Ovary (tissue), 9 donors: ENCODE results near the gene GPC6. TPM values are rescaled to one million over a fixed set of nuclear protein-coding genes. Genes with fewer than 3 reads are reported as not detected.

ENCODE experiments used
- DNase-seq, 5 donors: peaks; one replicate each; pipeline ENCODE4 v3.0.0-alpha.2; 2019 to 2020
- H3K27ac ChIP-seq, 2 donors: fragments of 200-600 bp; one replicate each; pipeline versions ENCODE4 v1.5.1 to v1.8.0; 2019 to 2022
- H3K27me3 ChIP-seq: fragments of 200-600 bp; one replicate; pipeline ENCODE4 v1.8.0; 2022
- H3K36me3 ChIP-seq: fragments of 200-600 bp; sonication (generic); one replicate; pipeline ENCODE4 v1.5.1; 2019
- H3K4me1 ChIP-seq: one replicate; pipeline ENCODE4 v1.8.1; 2013; ENCODE audit warnings: mild to moderate bottlenecking, moderate library complexity; ENCODE audit not compliant: insufficient read depth
- H3K4me3 ChIP-seq: fragments of 200-600 bp; sonication (generic); one replicate; pipeline ENCODE4 v1.5.1; 2017
- H3K9me3 ChIP-seq, 2 donors: fragments of 200-600 bp in 1 of 2; sonication (generic) in 1 of 2; one replicate each; pipeline versions ENCODE4 v1.5.1 to v1.8.1; 2013 to 2019; ENCODE audit warnings: mild to moderate bottlenecking in 1 of 2, moderate library complexity in 1 of 2
- EP300 ChIP-seq: sonication (generic); formaldehyde crosslinking; IDR thresholded peaks from one replicate; pipeline ENCODE4 v1.6.1; 2017; ENCODE audit warnings: antibody characterized with exemption
- POLR2A ChIP-seq: fragments of 450-650 bp; IDR thresholded peaks from one replicate; pipeline ENCODE4 v1.6.1; 2017; ENCODE audit warnings: antibody characterized with exemption, mild to moderate bottlenecking, moderate library complexity
- WGBS, 3 donors: extraction: QIAGEN DNeasy Blood & Tissue Kit in 1 of 3; methylation state at CpG; one replicate each; pipeline versions ENCODE4 v1.1.5 to v1.1.7; 2013 to 2017; 5-methylcytosine and 5-hydroxymethylcytosine counted together
- intact Hi-C, 4 donors: fragments of 100-400 bp; cut with DNase I; formaldehyde crosslinking; loops; one replicate each; pipeline versions ENCODE4 v1.11.0 to v1.15.1; 2022 to 2023
- polyA plus RNA-seq, 2 donors: library from polyadenylated mRNA; stranded (reverse); fragments of 200-250 nt in 1 of 2; fragments of 350-450 nt in 1 of 2; fragmentation: Illumina TruSeq in 1 of 2; extraction: RNeasy Lipid Tissue Mini Kit (QIAGEN cat#74804) in 1 of 2; gene quantifications; one replicate each; pipeline ENCODE4 v1.2.3, GENCODE V29; 2013 to 2014
- total RNA-seq, 7 donors: library from RNA; depleted of rRNA in 2 of 7; stranded (reverse); fragments of >200 nt in 2 of 7; fragmentation: NEBNext Ultra II Directional in 3 of 7; extraction: Animal tissue kit (Norgen Biotek cat#: 25700) in 3 of 7; gene quantifications; one replicate each; pipeline versions ENCODE4 v1.1.0 to v1.2.4, GENCODE V29; 2016 to 2023
- TF ChIP-seq, protein P1 (sequence below), 3 donors: fragments of 450-650 bp in 2 of 3; fragments of 200-600 bp in 1 of 3; IDR thresholded peaks; one replicate each; pipeline versions ENCODE4 v1.5.1 to v1.8.0; 2016 to 2022; ENCODE audit warnings: antibody characterized with exemption in 3 of 3, mild to moderate bottlenecking in 1 of 3
- donor health status: DM: no; HTN: no; CAD: no; lungs with moderate emphysema.
- donor health status: DM: no; HTN: no; CAD: no.
- donor health status: Bipolar disorder and iron deficiency.
- donor health status: DM: yes; HTN: yes; CAD: no.
- donor health status: DM: no; HTN: no; CAD: no.
- donor health status: DM: yes; HTN: yes; CAD: no.

GPC6 gene
- total and polyA plus RNA-seq, 9 donors, result 4.3 to 22.3 (median 17.9) TPM

DNA sequence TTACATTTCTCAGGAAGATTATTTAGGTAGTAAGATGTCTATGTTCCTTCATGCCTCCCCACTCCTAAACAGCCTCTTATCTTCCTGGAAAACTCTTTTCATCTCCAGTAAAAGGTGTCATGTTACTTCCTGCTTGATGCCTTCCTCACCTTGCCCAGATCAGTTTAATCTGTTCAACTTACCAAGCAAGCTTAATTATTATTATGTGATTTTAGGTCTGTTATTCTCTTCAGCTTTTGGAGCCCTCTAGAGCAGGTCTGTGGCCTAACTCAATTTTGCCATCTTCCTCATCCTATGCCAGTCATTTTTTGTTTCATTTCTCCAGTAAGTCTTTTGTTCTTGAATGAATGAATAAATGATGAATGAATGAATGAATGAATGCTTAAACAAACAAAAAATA lies 724.5 kb downstream of the GPC6 start:
- no peak overlapping the region for H3K27ac ChIP-seq
- H3K36me3 ChIP-seq, result no peaks in the 10 kb centered on the region
- no peaks in the 10 kb centered on the region for H3K9me3 ChIP-seq
- intact Hi-C loops, result no loop called here
- no peaks in the 10 kb centered on the region for H3K27me3 ChIP-seq
- peaks cover 2% of the 10 kb centered on the region for H3K4me1 ChIP-seq
- H3K4me3 ChIP-seq, result no peak overlapping the region
- no peak for DNase-seq
- TF ChIP-seq, protein P1, sequence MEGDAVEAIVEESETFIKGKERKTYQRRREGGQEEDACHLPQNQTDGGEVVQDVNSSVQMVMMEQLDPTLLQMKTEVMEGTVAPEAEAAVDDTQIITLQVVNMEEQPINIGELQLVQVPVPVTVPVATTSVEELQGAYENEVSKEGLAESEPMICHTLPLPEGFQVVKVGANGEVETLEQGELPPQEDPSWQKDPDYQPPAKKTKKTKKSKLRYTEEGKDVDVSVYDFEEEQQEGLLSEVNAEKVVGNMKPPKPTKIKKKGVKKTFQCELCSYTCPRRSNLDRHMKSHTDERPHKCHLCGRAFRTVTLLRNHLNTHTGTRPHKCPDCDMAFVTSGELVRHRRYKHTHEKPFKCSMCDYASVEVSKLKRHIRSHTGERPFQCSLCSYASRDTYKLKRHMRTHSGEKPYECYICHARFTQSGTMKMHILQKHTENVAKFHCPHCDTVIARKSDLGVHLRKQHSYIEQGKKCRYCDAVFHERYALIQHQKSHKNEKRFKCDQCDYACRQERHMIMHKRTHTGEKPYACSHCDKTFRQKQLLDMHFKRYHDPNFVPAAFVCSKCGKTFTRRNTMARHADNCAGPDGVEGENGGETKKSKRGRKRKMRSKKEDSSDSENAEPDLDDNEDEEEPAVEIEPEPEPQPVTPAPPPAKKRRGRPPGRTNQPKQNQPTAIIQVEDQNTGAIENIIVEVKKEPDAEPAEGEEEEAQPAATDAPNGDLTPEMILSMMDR (IDR thresholded peaks at IDR 0.05), result no peak
- TF ChIP-seq POLR2A (no peak), EP300 (no peak)

DNA sequence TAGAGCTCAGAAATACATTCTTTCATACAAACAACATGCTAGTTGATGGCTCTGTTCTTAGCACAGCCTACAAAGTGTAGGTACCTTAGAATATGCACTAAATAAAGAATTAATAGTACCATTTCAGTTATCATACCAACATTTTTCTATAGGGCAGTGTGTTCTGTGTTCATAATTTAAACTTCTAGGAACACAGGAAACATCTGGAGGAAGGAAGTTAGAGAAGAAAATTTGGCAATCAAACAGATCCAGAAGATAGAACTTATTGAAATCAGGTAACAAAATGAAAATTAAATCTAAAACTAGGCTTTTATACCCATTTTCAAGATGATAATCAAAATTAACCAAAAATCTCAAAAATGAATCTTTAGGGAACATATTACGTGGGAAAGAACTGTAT lies 725.3 kb downstream of the GPC6 start:
- DNase-seq, result no peak
- H3K4me1 ChIP-seq, result peaks cover 5% of the 10 kb centered on the region
- H3K4me3 ChIP-seq, result no peak overlapping the region
- no peaks in the 10 kb centered on the region for H3K9me3 ChIP-seq
- 93 to 100% (median 98%) methylated on average over 1 of the region's 1 CpG for WGBS, 3 donors
- TF ChIP-seq, protein P1 (IDR thresholded peaks at IDR 0.05), result no peak
- TF ChIP-seq EP300 (no peak), POLR2A (no peak)
- no peaks in the 10 kb centered on the region for H3K36me3 ChIP-seq
- no peaks in the 10 kb centered on the region for H3K27me3 ChIP-seq
- intact Hi-C loops, result no loop called here
- no peak overlapping the region for H3K27ac ChIP-seq

DNA sequence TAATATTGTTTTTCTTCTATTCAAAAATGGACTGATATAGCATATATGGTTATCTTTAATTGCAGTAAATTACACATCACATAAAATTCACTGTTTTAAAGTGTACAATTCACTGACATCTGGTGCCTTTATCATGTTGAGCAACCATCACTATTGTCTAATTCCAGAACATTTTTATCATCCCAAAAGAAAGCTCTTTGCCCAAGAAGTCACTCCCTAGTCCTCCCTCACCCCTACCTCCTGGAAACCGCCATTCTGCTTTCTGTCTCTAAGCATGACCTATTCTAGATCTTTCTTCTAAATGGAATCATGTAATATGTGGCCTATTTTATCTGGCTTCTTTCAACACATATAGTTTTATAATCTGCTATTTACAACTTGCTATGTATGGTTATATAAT lies 727.2 kb downstream of the GPC6 start:
- H3K9me3 ChIP-seq, result no peaks in the 10 kb centered on the region
- no peaks in the 10 kb centered on the region for H3K36me3 ChIP-seq
- TF ChIP-seq, protein P1 (IDR thresholded peaks at IDR 0.05), result no peak
- TF ChIP-seq EP300, result no peak
- TF ChIP-seq POLR2A, result no peak
- H3K27me3 ChIP-seq, result no peaks in the 10 kb centered on the region
- H3K4me3 ChIP-seq, result no peak overlapping the region
- no peak overlapping the region for H3K27ac ChIP-seq
- intact Hi-C loops, result no loop called here
- WGBS, 3 donors, result 94 to 97% (median 96%) methylated on average over 1 of the region's 1 CpG
- no peak for DNase-seq
- peaks cover 5% of the 10 kb centered on the region for H3K4me1 ChIP-seq

DNA sequence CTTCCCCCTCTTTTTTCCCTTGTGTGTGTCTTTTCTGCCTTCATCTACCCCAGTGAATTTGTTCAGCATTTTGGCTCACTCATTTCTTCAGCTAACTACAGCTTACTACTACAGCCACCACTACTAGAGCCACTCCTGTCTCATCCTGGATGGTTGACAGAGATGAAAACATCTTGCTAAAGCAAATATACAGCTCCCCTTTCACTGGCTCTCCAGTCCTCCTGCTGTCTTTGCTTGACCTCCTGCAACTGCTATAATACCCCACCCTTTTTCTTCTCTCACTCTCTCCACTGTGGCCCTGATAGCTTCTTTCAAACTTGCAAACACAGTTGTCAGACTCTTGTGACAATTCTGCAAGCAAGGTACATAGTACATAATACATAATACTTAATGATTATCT lies 729.3 kb downstream of the GPC6 start:
- no peak for TF ChIP-seq POLR2A
- TF ChIP-seq, protein P1 (IDR thresholded peaks at IDR 0.05), result no peak
- no peak for TF ChIP-seq EP300
- Histone ChIP-seq H3K9me3 (no peaks in the 10 kb centered on the region), H3K4me1 (peaks cover 5% of the 10 kb centered on the region), H3K4me3 (no peak overlapping the region), H3K36me3 (no peaks in the 10 kb centered on the region), H3K27ac (no peak overlapping the region), H3K27me3 (no peaks in the 10 kb centered on the region)
- no peak for DNase-seq
- intact Hi-C loops, result no loop called here

DNA sequence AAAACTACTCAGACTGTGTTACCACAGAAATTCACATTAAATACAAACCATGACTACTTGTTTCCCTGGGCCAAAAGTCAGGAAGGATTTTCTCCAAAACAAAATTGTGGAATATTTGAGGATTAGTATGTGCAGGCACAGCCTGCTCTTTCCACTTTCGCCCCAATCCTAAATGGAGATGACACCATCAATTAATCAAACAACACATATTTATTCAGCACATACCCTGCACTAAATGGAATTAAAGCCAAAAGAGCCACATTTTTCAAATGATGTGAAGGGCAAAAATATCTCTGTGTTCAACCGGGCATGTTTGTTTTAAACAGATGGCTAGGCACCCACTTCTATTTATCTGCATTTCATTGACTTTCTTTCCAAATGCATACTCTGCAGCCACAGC lies 729.8 kb downstream of the GPC6 start:
- H3K27ac ChIP-seq, result no peak overlapping the region
- 21 to 27% (median 25%) methylated on average over 2 of the region's 2 CpGs for WGBS, 3 donors
- H3K4me3 ChIP-seq, result no peak overlapping the region
- H3K27me3 ChIP-seq, result no peaks in the 10 kb centered on the region
- intact Hi-C loops, result no loop called here
- no peaks in the 10 kb centered on the region for H3K9me3 ChIP-seq
- TF ChIP-seq EP300 (no peak), POLR2A (no peak)
- TF ChIP-seq, protein P1 (IDR thresholded peaks at IDR 0.05), result no peak
- peaks cover 5% of the 10 kb centered on the region for H3K4me1 ChIP-seq
- H3K36me3 ChIP-seq, result no peaks in the 10 kb centered on the region
- no peak for DNase-seq
